Activated B cell treated with CpG ODN at 0.5 μM for 24 hours (primary cell): ENCODE measurements around the gene ITSN1. TPM values are rescaled to one million over a fixed set of nuclear protein-coding genes. Genes with fewer than 3 reads are reported as not detected.

ENCODE experiments used
- ATAC-seq: fragments of 200-7000 bp; cut with Tn5 transposase; one replicate; pipeline ENCODE4 v1.10.0; 2021; ENCODE audit warnings: low read depth, mild to moderate bottlenecking, moderate library complexity
- CTCF ChIA-PET: fragments of 350-600 bp; sonication (Branson Sonifier 250); formaldehyde crosslinking; loops from one replicate; lab custom pipeline; 2021; ENCODE audit warnings: antibody characterized with exemption; lab: Charles Lee
- POLR2A ChIA-PET: fragments of 350-600 bp; sonication (Branson Sonifier 250); formaldehyde crosslinking; loops from one replicate; lab custom pipeline; 2021; ENCODE audit warnings: antibody characterized with exemption; lab: Charles Lee
- DNase-seq: peaks from one replicate; pipeline ENCODE4 v3.0.0; 2022
- H3K27ac Mint-ChIP-seq: one replicate; pipeline ENCODE4 v1.8.0; 2020; ENCODE audit warnings: mixed read lengths
- H3K27me3 Mint-ChIP-seq: one replicate; pipeline ENCODE4 v1.8.0; 2021; ENCODE audit warnings: mixed read lengths
- H3K36me3 Mint-ChIP-seq: one replicate; pipeline ENCODE4 v1.8.0; 2021; ENCODE audit warnings: low read depth, mixed read lengths
- H3K4me1 Mint-ChIP-seq: one replicate; pipeline ENCODE4 v1.8.0; 2021; ENCODE audit warnings: mixed read lengths
- H3K4me3 Mint-ChIP-seq: one replicate; pipeline ENCODE4 v1.8.0; 2020; ENCODE audit warnings: mild to moderate bottlenecking, mixed read lengths
- H3K9me3 Mint-ChIP-seq: one replicate; pipeline ENCODE4 v1.8.0; 2020; ENCODE audit warnings: mixed read lengths
- intact Hi-C: fragments of 100-400 bp; cut with micrococcal nuclease; formaldehyde crosslinking; loops from one replicate; pipeline ENCODE4 v1.15.1; 2024
- total RNA-seq: library from RNA; stranded (reverse); gene quantifications from 2 replicates; pipeline ENCODE4 v1.2.3, GENCODE V29; 2022
- TF ChIP-seq, protein P1 (sequence below): fragments of 200-600 bp; IDR thresholded peaks from one replicate; pipeline ENCODE4 v1.8.0; 2022; ENCODE audit warnings: antibody characterized with exemption, mild to moderate bottlenecking

Gene ITSN1
- total RNA-seq, 1 donor from 2014 or later: 2.9 TPM

DNA sequence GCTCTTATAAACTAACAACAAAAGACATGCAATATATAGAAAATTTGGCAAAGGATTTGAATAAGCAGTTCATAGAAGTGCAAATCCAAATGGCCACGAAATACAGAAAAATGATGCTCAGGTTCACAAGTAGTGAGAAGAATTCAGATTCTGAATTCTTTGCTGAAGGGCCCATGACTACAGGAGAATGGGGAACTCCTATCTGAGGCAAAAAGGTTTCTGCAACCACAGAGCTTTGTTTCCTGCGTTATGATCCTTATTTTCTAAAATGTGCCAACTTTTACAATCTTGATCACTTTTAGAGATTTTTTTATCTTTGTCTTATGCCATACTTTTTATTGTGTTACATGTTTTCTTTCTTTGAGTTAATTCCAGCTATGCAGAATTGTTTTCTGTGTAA lies 91.3 kb downstream of the ITSN1 start:
- TF ChIP-seq, protein P1, sequence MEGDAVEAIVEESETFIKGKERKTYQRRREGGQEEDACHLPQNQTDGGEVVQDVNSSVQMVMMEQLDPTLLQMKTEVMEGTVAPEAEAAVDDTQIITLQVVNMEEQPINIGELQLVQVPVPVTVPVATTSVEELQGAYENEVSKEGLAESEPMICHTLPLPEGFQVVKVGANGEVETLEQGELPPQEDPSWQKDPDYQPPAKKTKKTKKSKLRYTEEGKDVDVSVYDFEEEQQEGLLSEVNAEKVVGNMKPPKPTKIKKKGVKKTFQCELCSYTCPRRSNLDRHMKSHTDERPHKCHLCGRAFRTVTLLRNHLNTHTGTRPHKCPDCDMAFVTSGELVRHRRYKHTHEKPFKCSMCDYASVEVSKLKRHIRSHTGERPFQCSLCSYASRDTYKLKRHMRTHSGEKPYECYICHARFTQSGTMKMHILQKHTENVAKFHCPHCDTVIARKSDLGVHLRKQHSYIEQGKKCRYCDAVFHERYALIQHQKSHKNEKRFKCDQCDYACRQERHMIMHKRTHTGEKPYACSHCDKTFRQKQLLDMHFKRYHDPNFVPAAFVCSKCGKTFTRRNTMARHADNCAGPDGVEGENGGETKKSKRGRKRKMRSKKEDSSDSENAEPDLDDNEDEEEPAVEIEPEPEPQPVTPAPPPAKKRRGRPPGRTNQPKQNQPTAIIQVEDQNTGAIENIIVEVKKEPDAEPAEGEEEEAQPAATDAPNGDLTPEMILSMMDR: no peak
- DNase-seq: no peak
- Mint-ChIP-seq H3K4me1 (no peaks in the 10 kb centered on the region), H3K27ac (no peak overlapping the region), H3K9me3 (no peaks in the 10 kb centered on the region), H3K27me3 (no peaks in the 10 kb centered on the region), H3K36me3 (no peaks in the 10 kb centered on the region), H3K4me3 (no peak overlapping the region)
- ChIA-PET CTCF (no interaction called here), POLR2A (no interaction called here)
- no peak for ATAC-seq
- intact Hi-C loops: no loop called here

DNA sequence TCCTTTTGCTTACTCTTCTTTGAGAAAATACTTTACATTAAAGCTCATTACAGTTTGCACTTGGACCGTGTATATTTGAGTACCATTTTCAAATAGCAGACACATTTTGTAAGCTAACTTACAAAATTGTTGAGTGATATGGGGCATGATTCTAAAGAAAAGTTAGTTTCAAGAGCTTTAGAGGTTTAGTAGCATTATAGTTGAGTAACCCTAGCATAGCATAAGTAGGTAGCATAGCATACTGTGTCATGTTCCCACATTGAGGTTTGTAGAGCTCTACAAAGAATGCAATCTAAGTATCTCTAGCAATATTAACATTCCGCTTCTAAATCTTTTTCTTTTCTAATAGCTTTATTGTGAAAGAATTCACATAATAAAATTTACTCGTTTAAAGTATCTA lies 92.0 kb downstream of the ITSN1 start:
- no peak overlapping the region for H3K27ac Mint-ChIP-seq
- CTCF ChIA-PET: no interaction called here
- H3K9me3 Mint-ChIP-seq: no peaks in the 10 kb centered on the region
- no peaks in the 10 kb centered on the region for H3K36me3 Mint-ChIP-seq
- no peak overlapping the region for H3K4me3 Mint-ChIP-seq
- TF ChIP-seq, protein P1: no peak
- DNase-seq (no peak), ATAC-seq (no peak)
- POLR2A ChIA-PET: no interaction called here
- intact Hi-C loops: no loop called here
- H3K27me3 Mint-ChIP-seq: no peaks in the 10 kb centered on the region
- no peaks in the 10 kb centered on the region for H3K4me1 Mint-ChIP-seq

DNA sequence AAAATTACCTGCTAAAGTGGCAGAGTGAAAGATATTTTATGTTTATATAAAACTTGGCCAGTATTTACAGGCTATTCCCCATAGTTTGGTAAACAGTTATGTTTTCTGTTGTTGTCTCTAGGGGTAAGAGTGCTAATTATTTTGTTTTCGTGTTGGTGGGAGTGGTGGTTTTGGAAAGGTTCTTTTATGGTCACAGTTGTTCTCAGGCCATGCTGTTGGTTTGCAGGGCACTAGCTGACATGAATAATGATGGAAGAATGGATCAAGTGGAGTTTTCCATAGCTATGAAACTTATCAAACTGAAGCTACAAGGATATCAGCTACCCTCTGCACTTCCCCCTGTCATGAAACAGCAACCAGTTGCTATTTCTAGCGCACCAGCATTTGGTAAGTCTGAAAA lies 92.5 kb downstream of the ITSN1 start:
- CTCF ChIA-PET: no interaction called here
- no peak for ATAC-seq
- POLR2A ChIA-PET: no interaction called here

DNA sequence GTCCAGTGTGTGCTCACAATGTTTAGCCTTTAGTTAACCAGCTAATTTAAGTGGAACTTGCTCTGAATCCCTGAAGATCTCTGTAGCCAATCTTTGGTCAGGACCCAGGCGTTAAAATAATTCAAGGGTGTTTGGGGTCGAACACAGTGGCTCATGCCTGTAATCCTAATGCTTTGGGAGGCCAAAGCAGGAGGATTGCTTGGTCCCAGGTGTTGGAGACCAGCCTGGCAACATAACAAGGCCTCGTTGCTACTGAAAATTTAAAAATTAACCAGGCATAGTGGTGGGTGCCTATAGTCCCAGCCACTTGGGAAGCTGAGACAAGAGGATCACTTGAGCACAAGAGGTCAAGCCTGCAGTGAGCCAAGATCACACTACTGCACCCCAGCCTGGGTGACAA lies 94.3 kb downstream of the ITSN1 start:
- no peaks in the 10 kb centered on the region for H3K4me1 Mint-ChIP-seq
- DNase-seq: no peak
- H3K36me3 Mint-ChIP-seq: no peaks in the 10 kb centered on the region
- TF ChIP-seq, protein P1: no peak
- intact Hi-C loops: no loop called here
- no peak overlapping the region for H3K27ac Mint-ChIP-seq
- H3K4me3 Mint-ChIP-seq: no peak overlapping the region
- H3K27me3 Mint-ChIP-seq: no peaks in the 10 kb centered on the region
- CTCF ChIA-PET: no interaction called here
- no peak for ATAC-seq
- no peaks in the 10 kb centered on the region for H3K9me3 Mint-ChIP-seq
- POLR2A ChIA-PET: no interaction called here

More for the DNA sequence above, 92.5 kb downstream of the ITSN1 start:
- H3K27me3 Mint-ChIP-seq: no peaks in the 10 kb centered on the region
- no peak overlapping the region for H3K27ac Mint-ChIP-seq
- no peaks in the 10 kb centered on the region for H3K4me1 Mint-ChIP-seq
- no peaks in the 10 kb centered on the region for H3K9me3 Mint-ChIP-seq
- DNase-seq: no peak
- no peaks in the 10 kb centered on the region for H3K36me3 Mint-ChIP-seq
- intact Hi-C loops: no loop called here
- no peak overlapping the region for H3K4me3 Mint-ChIP-seq
- TF ChIP-seq, protein P1: no peak

DNA sequence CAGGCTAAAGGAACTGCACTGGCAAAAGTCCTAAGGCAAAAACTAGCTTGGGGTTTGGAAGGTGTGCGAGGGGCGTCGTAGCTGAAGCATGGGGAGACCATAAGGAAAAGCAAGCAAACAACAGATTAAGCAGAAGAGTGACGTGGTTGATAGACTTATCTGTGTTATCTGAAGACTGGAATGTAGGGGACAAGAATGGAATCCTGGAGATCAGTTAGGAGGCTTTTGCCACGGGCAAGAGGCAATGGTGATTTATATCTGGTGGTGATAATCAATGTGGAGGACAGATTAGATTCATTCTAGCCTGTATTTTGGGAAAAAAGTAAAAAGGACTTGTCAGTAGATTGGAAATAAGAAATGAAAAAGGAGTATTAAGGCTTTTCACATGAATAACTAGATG lies 97.4 kb downstream of the ITSN1 start:
- no peaks in the 10 kb centered on the region for H3K36me3 Mint-ChIP-seq
- ChIA-PET CTCF (no interaction called here), POLR2A (no interaction called here)
- H3K27me3 Mint-ChIP-seq: no peaks in the 10 kb centered on the region
- no peak overlapping the region for H3K4me3 Mint-ChIP-seq
- H3K27ac Mint-ChIP-seq: no peak overlapping the region
- TF ChIP-seq, protein P1: no peak
- no peaks in the 10 kb centered on the region for H3K9me3 Mint-ChIP-seq
- no peaks in the 10 kb centered on the region for H3K4me1 Mint-ChIP-seq
- ATAC-seq: no peak
- intact Hi-C loops: no loop called here
- no peak for DNase-seq
